Islet of Langerhans (tissue), 1 donor: ENCODE results near the gene HIP1R.
A peak's percentile ranks its signal among the peaks of the same experiment; 100 is the strongest.
"Not testable (repeated sequence)": the region's sequence is repeated elsewhere in the genome, so short reads cannot be mapped to it uniquely, and the experiment has no call there.

Source experiments
- FAIRE-seq: peaks from one replicate; lab custom pipeline; 2011; peaks lifted over from hg19 to GRCh38; lab: Jason Lieb, UNC

Gene HIP1R

DNA sequence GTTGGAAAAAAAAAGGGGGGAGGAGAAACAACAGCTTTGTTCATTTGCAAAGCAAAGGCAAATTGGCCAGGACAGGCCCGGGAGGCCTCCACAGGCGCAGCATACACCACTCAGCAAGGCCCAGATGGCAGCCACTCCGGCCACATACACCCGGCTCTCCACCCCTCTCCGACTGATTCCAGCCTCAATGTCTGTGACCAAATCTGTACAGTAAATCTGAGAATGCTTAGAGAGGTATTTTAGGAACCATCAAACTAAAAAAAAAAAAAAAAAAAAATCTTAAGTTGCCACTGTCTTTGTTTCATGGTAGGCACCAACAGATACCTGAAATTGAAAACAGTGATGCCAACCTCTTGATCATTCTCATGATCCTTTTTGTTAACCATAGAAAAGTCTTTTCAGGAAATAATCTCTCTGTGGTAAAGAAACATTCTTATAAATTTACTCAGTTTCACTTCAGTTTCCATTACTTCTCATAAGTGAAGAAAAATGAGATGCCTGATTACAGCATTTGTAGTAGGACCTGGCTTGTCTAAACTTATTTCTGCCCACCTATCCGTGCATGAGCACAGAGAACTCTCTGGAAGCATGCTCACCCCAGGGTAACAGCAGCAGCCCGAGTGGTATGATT lies 40.4 kb downstream of the HIP1R start:
- no peak for FAIRE-seq

DNA sequence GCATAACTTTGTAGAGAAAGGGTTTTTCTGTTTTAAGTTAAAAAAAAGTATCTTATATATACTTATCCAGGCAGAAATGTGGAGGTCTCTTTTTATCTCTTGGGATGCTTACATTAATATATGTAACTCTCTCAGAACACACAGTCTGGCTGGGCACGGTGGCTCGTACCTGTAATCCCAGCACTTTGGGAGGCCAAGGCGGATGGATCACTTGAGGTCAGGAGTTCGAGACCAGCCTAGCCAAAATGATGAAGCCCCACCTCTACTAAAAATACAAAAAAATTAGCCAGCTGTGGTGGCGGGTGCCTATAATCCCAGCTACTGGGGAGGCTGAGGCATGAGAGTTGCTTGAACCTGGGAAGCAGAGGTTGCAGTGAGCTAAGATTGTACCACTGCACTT lies 41.0 kb downstream of the HIP1R start:
- not testable (repeated sequence) for FAIRE-seq

DNA sequence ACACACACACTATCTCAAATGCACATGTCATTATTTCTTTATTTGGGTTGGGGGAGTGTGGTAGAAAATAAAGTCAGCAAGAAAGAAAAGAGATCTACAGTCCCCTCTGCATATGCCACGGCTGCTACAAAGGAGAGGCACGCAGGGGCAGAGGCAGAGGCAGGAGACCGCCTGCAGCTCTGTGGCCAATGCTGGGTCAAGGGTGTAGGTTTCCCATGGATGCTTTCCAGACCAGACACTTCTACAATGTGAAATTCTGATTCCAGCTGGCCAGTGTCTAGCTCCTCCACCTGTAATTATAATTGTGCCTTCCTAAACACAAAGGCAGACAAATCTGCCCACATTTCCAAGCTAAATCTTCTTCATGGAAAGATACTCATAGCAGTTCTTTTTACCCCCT lies 41.5 kb downstream of the HIP1R start:
- no peak for FAIRE-seq

DNA sequence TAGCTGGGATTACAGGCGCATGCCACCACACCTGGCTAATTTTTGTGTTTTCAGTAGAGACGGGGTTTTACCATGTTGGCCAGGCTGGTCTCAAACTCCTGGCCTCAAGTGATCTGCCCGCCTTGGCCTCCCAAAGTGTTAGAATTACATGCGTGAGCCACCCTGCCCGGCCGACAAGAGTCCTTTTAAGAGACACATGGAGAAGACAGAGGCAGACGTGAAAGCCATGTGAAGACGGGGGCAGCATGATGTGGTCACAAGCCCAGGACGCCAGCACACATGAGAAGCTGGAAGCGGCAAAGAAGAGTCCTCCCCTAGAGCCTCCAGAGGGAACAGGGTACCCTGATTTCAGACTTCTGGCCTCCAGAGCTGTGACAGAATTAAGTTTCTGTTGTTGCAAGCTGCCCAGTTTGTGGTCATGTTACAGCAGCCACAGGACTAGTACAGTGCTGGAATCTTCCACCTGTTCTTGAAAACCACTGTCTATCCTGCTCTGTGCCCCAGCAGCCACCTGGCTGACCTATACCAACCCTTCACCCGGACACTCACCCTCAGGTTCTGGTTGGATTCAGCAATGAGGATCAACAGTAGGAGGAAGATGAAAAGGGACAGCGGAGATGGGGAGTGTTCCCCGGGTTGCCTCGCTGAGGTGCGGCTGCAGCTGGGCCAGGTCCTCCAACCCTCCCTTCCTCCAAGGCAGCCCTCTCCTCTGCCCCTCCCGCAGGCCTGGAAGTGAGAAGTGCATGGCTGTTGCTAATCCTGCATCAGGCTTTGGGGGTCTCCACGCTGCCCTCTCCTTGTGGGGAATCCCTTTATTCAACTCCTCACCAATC lies 43.7 kb downstream of the HIP1R start:
- no peak for FAIRE-seq

DNA sequence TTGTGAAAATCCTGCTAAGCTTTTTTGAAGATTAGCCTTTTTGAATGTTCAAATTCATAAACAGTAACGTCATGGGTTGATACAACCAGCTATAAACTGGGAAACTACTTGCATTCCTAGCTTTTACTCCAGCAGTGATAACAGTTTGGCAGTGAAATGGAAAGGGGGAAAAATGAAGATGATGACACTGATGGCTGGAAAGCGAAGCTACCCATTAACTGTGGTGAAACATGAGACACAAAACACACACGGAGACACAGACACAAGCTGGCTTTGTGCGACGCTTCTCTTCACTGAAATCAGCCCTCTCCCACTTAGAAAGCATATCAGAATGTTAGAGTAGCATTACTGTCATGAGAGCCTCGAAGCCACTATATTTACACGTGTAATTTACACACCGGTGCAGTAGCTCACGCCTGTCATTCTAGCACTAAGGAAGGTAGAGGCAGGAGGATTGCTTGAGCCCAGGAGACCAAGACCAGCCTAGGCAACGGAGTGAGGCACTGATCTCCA lies 45.0 kb downstream of the HIP1R start:
- FAIRE-seq, result no peak

DNA sequence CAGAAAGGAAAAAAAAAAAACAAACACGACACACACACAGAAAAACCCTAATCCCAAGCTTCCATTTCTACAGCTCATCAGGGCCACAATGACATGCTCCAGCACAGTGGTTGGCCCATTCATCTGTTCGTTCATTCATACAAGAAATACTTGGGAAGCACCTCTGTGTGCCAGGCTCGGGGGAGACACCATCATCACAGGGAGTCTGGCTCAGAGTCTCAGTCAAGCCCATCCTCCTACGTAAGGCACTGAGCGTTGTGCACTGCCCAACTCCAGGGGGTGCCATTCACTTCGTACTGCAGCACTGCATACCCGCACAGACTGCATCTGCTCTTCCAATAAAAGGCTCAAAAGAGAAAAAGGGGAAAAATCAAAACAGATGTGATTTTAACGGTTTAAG lies 45.4 kb downstream of the HIP1R start:
- FAIRE-seq, result no peak

DNA sequence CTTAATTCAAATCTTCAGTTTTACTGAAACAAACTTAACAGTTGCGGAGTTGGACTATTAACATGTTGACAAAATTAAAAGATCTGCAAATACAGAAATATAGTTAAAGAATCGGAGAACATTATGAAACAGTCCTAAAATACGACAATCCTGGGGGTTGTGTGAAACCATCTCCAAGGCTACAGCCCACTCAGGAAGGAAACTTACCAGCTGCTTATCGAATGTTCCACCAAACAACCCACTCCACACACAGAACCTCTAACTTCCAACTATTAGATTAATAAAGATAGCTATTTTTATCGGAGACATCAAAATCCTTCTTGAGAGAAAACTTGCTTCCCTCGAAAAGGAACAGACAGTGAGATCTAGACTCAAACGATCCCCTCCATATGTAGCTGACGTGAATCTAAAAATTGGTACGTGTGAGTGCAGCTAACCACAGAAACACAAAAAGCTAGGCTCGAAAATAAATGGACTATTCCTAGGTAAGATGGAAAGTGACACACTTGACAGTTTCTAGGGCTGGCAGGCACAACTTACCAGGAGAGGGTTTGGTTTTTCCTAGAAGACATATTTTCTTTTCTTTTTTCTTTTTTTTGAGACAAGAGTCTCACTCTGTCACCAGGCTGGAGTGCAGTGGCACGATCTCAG lies 47.8 kb downstream of the HIP1R start:
- FAIRE-seq, result no peak

DNA sequence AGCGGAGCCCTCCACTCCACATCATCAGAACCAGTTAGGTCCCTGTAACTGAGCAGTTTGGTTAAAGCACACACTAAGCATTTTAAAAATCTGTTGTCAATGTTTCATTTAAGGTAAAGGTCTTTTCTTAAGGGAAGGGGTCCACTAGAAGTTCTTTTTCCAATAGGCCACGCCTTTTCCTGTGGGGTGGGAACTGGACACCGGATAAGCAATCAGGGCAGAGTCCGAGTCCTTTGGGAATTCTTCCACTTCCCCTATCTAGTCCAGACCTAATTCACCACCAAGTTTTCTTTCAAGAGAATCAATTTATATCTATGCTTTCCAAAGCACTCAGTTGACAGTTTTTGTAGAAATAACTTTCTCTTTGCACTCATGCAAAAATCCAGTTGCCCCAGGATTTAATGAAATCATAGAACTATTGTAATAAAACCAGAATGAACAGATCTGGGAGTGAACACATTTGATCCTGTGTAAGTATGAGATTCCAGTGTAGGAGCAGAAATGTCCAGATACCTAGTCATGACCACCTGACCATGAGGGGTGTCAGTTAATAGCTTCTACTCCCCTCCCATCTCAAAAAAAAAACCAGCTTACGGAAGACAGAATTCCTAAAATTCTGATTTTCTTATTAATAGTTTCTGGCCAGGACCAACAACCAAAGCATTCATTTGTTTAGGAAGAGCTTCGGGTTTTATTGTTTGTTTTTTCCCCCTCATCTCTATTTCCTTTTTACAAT lies 49.0 kb downstream of the HIP1R start:
- no peak for FAIRE-seq

DNA sequence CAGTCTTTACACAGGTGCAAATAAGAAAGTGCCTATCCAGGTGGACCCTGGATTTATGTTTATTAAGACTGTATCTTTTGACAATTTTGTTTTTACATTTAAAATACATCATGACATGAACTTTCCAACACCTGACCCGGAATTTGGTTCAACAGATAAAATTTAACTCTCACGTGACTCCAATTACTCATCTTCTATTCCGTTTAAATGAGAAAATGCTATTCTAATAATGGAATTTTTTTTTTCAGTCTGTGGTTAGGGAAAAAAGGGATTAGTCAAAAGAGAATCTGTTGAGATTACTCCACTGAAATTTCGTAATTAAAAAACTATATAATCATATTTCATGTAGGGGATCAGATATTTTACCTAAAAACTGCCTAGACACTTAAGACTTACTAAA lies 49.6 kb downstream of the HIP1R start:
- no peak for FAIRE-seq

DNA sequence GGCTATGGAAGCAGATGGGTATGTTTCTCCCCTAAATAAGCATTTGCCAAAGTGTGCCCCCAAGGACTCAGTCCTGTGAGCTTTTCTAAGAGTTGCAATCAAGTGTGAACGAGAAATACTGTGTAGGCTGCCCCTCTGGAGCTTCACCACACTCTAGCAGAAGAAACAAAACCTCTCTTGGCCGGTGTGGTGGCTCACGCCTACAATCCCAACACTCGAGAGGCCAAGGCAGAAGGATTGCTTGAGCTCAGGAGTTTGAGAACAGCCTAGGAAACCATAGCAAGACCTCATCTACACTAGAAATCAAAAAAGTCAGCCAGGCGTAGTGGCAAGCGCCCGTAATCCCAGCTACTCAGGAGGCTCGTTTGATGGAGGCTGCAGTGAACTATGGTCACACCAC lies 50.9 kb downstream of the HIP1R start:
- FAIRE-seq, result no peak

DNA sequence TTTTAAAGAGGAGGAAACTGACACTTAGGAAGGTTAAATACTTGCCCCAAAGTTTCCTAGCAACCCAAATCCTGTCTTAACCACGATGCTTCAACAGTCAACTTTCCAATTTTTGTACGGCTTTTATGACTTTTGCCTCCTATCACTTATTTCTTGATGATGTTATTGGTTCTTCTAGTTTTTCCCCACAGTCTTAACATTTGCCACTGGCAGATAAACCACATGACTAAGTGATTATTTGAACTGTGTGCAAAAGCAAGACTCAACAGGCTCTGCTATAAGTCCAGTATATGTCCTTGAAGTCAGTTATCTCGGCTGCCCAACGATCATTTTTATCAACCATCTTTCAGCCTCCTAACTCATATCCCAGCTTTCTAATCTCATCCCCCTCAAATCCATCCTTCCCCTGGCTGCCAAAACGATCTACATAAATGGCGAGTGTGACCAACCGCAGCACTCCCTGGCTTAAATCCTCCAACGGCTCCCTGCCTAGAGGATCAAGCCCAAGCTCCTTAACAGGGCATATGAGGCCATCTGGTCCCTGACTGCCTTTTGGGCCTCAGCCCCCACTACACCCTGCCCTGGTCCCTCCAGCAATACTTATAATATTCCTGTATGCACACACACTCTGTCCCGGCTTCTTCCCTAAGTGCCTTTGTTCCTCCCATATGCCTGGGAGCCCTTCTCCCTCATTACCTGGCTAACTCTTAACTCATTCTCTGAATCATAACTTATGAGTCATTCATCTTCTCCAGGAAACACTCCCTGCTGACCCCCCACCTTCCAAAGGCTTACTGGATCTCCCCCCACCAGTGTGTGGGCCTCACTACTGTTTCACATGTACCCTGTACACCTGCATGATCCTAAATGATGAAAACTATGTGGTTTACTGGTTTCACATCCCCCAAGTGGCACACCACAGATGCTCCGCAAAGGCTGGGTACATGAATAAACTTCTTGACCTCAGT lies 51.9 kb downstream of the HIP1R start:
- no peak for FAIRE-seq

DNA sequence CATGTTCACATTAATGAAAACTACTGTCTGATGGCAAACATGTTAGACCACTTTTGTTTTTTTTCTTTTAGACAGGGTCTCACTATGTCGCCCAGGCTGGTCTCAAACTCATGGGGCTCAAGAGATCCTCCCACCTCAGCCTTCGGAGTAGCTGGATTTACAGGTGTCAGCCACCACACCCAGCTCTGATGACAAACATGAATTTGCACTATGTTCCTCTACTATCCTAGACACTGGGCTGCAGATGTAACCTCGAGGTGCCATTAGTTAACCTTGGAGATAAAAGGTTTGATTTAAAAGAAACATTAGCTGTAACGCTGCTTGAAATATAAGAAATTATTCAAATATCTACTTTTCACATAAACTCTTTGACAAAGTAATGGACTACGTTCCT lies 52.6 kb downstream of the HIP1R start:
- FAIRE-seq, result no peak

DNA sequence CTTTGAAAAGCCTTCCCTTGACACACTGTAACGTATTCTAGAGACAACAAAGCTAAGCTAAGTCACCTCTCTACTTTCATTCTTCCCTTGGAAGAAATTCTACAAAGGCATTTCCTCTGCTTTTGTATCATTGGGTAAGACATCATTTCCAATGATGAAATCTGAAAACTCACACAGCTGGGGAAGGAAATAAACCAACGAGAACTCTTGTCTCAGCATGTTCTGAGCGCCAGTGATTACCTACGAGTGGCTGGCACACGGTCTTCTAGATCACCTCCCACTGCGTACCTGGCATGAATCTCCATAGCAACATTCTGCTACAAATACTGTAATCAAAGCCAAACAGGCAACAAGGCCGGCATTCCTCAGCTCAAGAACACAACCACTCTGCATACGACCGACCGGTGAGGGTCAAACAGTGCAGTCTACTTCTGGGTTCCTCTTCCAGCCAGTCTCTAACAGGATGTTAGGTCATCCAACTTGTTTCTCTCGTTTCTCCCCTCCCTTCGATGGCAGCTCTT lies 53.0 kb downstream of the HIP1R start:
- peak; percentile 86 for FAIRE-seq

DNA sequence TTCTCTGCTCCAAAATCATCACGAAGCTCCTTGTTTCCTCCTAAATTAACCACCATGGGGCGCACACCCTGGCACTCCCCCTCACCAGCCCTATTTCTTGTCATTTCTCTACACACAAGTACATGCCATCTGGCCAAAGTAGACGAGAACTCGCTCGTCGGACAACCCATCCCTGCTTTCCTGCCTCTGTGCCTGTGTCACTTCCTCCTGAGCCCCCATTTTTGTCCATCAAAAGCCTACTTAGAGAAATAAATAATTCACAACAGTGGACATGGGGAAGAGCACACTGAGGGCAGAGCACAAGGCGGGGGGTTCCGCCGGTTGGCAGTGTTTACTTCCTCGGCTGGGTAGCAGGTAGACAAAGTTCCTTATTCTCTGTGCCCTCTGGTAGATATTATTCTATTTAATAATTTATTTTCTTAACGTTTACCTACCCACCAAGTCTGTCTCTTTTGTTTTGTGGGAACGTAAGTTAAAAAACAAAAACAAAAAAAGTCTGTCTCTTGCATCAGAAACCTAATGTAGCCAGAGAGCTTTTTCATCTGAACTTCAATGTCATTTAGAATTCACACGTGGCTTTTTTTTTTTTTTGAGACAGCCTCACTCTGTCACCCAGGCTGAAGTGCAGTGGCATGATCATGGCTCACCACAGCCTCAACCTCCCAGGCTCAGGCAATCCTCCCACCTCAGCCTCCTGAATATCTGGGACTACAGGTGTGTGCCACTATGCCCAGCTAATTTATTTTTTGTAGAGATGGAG lies 54.7 kb downstream of the HIP1R start:
- no peak for FAIRE-seq

DNA sequence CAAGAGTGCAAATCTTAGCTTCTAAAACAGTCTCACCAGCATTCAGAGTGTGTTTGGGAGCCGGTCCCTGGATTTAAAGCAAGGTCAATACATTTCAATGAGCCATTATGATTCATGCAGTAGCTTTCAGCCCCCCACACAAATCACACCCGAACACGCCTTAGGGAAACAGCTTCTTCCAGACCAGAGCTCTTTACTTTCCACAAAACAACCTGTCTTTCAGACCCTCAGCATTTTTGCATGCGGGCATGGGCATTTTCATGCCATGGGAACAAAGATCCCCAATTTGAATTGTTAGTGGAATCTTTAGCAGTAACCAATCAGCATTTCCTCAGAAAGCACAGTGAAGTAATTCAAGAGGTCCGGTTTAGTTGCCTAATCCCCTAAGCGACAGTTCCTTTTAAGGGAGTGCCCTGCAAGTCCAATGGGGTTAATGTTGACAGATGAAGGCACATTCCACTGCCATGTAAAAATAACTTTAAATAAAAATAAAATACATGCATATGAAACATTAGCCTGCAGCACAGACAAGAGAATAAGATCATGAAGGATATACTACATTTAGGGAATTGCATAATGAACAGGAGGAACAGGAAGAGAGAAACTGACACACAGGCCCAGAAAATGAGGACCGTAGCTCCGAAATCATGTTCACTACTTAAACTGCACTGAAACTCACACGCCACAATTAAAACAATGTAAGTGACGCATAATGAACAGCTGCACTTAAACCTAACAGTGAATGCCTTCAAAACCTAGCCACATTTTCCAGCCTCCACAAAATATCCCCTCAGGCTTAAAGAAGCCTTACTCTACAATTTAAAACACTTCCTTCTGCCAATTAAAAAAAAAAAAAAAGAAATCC lies 56.6 kb downstream of the HIP1R start:
- FAIRE-seq, result no peak

DNA sequence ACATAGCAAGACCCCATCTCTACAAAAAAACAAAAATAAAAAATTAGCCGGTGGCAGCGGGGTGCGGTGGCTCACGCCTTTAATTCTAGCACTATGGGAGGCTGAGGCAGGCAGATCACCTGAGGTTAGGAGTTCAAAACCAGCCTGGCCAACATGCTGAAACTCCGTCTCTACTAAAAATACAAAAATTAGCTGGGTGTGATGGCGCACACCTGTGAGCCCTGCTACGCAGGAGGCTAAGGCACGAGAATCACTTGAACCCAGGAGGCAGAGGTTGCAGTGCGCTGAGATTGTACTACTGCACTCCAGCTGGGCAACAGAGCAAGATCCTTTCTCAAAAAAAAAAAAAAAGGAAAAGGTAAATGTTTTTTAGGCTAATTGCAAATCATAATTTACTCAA lies 57.5 kb downstream of the HIP1R start:
- FAIRE-seq, result not testable (repeated sequence)

DNA sequence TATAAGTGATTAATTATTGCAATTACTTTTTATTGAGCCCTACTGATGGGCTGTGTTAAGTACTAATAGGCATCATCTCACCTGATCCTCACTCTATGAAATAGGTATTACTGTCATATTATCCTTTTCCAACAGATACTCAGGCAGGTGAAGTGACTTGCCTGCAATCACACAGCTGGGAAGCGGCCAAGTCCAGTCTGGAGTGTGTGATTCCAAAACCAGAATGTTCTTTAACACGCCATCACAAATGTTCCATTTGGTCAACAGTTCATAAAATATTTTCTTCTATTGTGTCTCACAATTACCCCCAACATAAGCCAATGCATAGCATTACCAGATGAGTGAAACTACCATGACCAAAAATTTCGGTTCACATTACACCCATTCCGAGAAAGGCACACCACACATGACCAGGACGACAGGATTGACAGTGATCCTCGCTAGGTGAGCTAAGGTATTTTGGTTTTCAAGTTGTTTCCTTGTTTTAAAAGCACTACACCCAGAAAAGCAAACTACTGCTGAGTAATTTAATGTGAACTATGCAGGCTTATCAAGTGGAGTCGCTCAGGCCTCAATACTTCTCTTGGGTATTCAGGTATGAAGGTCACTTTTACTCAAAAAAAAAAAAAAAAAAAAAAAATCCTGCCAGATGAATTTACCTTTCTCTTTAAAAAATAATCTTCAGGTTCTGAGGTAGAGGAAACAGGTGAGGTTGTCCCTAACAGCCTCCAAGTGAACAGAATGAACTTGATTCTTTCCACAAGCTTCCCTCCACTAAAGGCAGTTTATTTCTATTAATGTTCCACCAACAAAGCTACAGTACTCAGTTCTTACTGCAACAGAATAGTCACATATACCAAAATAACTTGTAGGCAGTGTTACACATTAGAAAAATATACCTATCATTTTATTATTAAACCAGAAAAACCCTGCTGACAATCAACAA lies 58.2 kb downstream of the HIP1R start:
- FAIRE-seq, result no peak
